GM18868 (cell line): Measurements from ENCODE around the gene SPRY4.
"Not testable (repeated sequence)": the region's sequence is repeated elsewhere in the genome, so short reads cannot be mapped to it uniquely, and the experiment has no call there.

ENCODE experiments used
- ATAC-seq: cut with Tn5 transposase; IDR thresholded peaks from one replicate; pipeline ENCODE4 v1.9.1; 2021; ENCODE audit warnings: mild to moderate bottlenecking, moderate library complexity; ENCODE audit not compliant: unreplicated experiment

The SPRY4 gene

GRCh38 chr5:142339781-142340180 lies 15.0 kb upstream of the SPRY4 start:
- ATAC-seq: no peak

- no peak for ATAC-seq
Observed at GRCh38 chr5:142334538-142334937, 9.7 kb upstream of the SPRY4 start.

- not testable (repeated sequence) for ATAC-seq
Observed at GRCh38 chr5:142333749-142334148, 8.9 kb upstream of the SPRY4 start.

- ATAC-seq: no peak
Observed at GRCh38 chr5:142330444-142330843, 5.6 kb upstream of the SPRY4 start.

- no peak for ATAC-seq
Observed at GRCh38 chr5:142330026-142330425, 5.2 kb upstream of the SPRY4 start.

GRCh38 chr5:142327111-142327842 lies 2.5 kb upstream of the SPRY4 start:
- no peak for ATAC-seq

GRCh38 chr5:142326480-142326938 lies 1.7 kb upstream of the SPRY4 start:
- ATAC-seq: no peak

- ATAC-seq: no peak
Observed at GRCh38 chr5:142325725-142326479, 1.1 kb upstream of the SPRY4 start.

- ATAC-seq: peak; percentile 47
Observed at GRCh38 chr5:142324136-142324870, 518 bp downstream of the SPRY4 start.

- no peak for ATAC-seq
Observed at GRCh38 chr5:142323480-142324135, 1.2 kb downstream of the SPRY4 start.

- no peak for ATAC-seq
Observed at GRCh38 chr5:142322747-142323479, 1.9 kb downstream of the SPRY4 start.

GRCh38 chr5:142322403-142322746 lies 2.4 kb downstream of the SPRY4 start:
- no peak for ATAC-seq

- ATAC-seq: no peak
Observed at GRCh38 chr5:142320851-142321560, 3.8 kb downstream of the SPRY4 start.

- ATAC-seq: no peak
Observed at GRCh38 chr5:142320430-142320738, 4.4 kb downstream of the SPRY4 start.

- ATAC-seq: no peak
Observed at GRCh38 chr5:142319560-142320429, 5.0 kb downstream of the SPRY4 start.

- peak; percentile 47 for ATAC-seq
Observed at GRCh38 chr5:142319105-142319504, 5.7 kb downstream of the SPRY4 start.

- ATAC-seq: no peak
Observed at GRCh38 chr5:142317753-142318152, 7.1 kb downstream of the SPRY4 start.

GRCh38 chr5:142317173-142317572 lies 7.6 kb downstream of the SPRY4 start:
- ATAC-seq: no peak

GRCh38 chr5:142316681-142317080 lies 8.1 kb downstream of the SPRY4 start:
- no peak for ATAC-seq
